Measurements from ENCODE around the gene FSTL4.

FSTL4 gene

DNA sequence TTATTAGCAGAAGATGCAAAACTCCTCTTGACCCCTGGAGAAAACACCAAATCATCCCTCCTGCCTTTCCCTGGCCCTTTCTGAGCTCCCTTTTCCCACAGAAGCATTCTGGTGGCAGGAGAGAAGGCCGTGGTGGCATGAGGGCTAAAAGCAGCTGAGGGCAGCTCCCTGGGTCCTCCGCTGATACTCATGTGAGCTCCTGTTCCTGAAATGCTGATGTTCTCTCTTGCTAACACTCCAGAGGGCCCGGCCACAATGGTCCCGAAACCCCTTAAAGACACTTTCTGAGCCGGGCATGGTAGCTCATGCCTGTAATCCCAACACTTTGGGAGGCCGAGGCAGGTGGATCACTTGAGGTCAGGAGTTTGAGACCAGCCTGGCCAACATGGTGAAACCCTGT is 377.4 kb downstream of the FSTL4 start:
- no peak for FAIRE-seq
- DNase-seq (ENCODE audit: insufficient read length, low spot score) = no peak
- TF ChIP-seq, protein P1, sequence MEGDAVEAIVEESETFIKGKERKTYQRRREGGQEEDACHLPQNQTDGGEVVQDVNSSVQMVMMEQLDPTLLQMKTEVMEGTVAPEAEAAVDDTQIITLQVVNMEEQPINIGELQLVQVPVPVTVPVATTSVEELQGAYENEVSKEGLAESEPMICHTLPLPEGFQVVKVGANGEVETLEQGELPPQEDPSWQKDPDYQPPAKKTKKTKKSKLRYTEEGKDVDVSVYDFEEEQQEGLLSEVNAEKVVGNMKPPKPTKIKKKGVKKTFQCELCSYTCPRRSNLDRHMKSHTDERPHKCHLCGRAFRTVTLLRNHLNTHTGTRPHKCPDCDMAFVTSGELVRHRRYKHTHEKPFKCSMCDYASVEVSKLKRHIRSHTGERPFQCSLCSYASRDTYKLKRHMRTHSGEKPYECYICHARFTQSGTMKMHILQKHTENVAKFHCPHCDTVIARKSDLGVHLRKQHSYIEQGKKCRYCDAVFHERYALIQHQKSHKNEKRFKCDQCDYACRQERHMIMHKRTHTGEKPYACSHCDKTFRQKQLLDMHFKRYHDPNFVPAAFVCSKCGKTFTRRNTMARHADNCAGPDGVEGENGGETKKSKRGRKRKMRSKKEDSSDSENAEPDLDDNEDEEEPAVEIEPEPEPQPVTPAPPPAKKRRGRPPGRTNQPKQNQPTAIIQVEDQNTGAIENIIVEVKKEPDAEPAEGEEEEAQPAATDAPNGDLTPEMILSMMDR (IDR thresholded peaks at IDR 0.05; ENCODE audit: insufficient read depth, missing control alignments) = no peak

DNA sequence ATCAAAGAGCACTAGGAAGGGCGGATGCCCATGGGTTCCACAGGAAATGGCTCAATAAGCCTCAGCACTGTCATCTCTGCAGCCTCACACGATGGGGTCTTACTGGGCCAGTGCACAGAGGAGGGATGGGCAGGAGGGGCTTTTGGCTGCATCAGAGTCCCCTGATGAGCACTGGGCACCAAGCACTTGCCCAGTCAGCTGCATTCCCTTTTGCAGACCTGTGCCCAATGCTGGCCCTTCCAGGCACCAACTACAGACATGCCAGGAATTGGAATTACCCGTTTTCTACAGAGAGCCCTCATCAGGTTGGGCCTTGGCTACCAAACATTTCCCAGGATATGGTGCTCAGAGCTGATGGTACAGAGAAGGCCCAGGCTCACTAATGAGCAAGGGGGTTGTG is 378.1 kb downstream of the FSTL4 start:
- TF ChIP-seq, protein P1 (IDR thresholded peaks at IDR 0.05; ENCODE audit: insufficient read depth, missing control alignments) = no peak
- no peak for FAIRE-seq
- DNase-seq (ENCODE audit: insufficient read length, low spot score) = no peak

DNA sequence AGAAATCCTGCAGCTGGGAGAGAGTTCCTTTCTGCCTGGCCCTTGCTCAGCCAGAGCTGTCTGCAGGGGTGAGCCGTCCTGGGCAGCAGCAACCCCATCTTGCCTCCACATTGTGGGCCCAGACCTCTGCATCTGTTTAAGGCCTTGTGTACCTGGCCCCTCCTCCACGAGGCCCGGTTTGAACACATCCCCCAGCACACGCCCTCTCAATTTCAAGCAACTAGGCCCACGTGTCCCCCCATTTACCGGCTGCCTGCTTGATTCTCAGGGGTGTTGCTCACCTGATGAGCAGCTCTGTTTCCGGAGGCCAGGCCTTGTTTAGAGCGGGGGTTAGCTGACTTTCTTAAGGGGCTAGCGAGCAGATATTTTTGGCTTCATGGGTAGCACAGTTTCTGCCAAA is 378.7 kb downstream of the FSTL4 start:
- FAIRE-seq = no peak
- TF ChIP-seq, protein P1 (IDR thresholded peaks at IDR 0.05; ENCODE audit: insufficient read depth, missing control alignments) = no peak
- DNase-seq (ENCODE audit: insufficient read length, low spot score) = no peak

DNA sequence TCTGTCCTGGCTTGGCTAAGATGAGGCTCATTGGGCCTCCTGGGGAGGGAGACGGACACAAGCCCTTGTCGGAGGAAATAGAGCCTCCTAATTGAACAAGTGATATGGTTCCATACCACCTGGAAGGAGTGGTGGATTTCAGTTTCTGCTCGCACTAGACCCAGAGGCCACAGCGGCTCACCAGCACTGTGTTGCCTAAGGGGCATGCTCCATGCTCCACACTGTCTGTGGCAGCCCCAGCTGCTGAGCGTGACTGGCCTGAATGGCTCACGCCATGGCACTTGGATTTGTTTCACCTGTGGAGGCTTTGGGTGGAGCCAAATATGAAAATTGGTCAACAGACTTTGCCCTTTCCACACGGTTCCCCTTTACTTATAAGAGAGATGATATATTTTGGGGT is 379.4 kb downstream of the FSTL4 start:
- FAIRE-seq (no peak), DNase-seq (ENCODE audit: insufficient read length, low spot score) (no peak)
- TF ChIP-seq, protein P1 (IDR thresholded peaks at IDR 0.05; ENCODE audit: insufficient read depth, missing control alignments) = no peak

DNA sequence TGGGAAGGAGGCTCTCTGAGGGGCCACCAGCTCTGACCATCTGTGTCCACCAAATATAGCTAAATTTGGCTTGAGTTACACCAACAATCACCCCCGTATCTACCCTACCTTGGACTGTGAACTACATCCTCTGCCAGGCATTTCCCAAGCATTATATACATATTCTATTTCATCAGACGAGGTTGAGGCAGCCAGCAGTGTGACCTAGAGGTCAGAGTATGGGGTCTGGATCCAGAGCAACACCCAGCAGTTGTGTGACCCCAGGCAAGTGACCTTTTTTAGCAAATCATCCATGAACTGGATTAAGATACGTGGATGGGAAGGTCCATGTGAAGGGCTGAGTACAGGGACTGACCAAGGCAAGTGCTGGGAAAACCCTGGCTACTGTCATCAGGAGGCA is 379.9 kb downstream of the FSTL4 start:
- TF ChIP-seq, protein P1 (IDR thresholded peaks at IDR 0.05; ENCODE audit: insufficient read depth, missing control alignments) = no peak
- no peak for DNase-seq (ENCODE audit: insufficient read length, low spot score)
- FAIRE-seq = no peak

DNA sequence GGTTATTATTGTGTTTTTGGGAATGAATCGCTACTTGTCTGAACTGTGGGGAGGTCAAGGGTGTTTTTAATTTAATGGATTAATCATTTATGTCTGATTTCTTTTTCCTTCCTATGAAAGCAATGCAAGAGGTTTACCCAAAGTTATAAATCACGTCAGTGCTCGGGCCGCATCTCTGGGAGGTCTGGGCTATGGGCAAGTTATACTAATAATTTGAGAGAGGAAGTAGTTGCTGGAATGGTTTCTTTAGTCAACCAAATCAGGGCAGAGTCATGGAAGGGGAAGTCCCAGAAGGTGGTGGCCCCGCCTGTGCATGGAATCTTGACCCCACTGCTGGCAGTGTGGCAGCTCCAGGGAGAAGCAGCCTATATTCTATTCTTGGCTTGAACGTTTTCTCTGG is 380.3 kb downstream of the FSTL4 start:
- FAIRE-seq (no peak), DNase-seq (ENCODE audit: insufficient read length, low spot score) (no peak)
- TF ChIP-seq, protein P1 (IDR thresholded peaks at IDR 0.05; ENCODE audit: insufficient read depth, missing control alignments) = no peak

DNA sequence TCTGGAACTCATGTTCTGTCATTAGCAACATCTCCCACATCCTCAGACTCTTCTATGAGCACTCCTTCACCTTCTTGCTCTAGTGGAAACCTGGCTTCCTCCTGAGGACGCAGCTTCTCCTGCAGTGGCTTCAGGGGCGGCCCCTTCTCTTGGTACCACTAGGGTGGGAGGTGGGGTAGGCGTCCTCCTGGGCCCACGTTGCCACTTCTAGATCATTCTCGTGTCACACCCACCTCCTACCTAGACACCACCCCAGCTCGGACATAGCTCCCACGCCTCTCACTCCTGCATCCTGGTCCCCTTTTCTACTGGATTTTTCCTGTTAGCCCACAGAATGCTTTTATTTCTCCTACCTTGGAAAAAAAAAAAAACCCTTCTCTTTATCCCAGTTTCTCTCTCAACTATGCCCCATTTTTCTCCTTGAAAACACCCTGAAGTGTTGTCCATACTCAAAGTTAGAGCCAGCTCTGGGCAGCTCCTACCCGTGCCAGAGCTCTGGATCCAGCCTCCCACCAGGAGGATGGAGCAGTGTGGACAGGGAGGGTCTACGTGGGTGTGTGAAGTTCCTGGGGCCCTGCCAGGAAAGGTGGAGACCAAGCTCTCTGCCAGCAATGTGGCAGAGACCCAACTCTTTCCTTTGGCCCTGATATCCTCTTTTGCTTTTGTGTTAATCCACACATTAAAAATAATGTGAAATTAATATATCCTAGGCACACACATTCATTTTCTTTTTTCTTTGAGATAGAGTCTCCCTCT is 381.3 kb downstream of the FSTL4 start:
- TF ChIP-seq, protein P1 (IDR thresholded peaks at IDR 0.05; ENCODE audit: insufficient read depth, missing control alignments) = no peak
- DNase-seq (ENCODE audit: insufficient read length, low spot score) (no peak), FAIRE-seq (no peak)

All from D721Med (cell line).